Measurements from ENCODE around the gene PCDHGC4.

The PCDHGC4 gene

DNA sequence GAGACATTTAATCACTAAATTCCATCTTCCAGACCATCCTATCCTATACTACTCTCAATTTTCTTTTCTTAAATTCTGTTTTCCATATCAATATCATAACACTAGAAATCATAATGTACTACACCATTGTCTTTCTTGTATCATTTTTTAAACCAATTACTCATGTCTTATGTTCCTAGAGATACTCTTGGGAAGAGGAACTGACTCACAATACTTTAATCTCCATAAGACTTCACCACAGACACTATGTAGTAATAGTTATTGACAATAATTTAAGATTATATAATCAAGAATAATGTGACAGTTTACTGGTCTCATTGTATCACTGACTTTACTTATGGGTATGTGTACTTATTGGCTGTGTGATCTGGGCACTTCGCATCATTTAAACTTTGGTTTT, 47.9 kb downstream of the PCDHGC4 start:
- DNase-seq, result no peak

GRCh38 chr5:141533897-141534296, 49.1 kb downstream of the PCDHGC4 start:
- no peak for DNase-seq

- DNase-seq, result no peak
These were observed 49.8 kb downstream of the PCDHGC4 start for GRCh38 chr5:141534492-141535213.

Measured in activated CD8-positive, alpha-beta memory T cell treated with anti-CD3 and anti-CD28 coated beads for 24 hours (primary cell).